ENCODE results near the gene PGR.

DNA sequence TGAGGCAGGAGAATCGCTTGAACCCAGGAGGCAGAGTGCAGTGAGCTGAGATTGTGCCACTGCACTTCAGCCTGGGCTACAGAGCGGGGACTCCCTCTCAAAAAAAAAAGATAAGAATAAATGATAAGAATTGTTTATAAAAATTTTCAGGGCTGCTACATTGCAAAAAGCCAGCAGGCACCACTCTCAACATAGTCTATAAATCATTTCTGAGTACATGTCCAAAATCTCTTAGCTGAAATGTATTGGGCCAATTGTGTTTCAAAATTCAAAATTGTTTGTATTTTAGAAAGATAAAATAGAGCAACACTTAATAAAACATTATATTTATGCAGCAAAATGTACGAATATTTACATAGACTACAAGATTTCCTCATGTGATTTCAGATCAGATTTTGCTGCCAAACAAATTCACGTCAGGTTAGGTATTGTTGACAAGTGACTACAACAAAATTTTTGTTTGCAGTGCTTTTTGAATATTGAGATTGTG lies 13.9 kb downstream of the PGR start:
- TF ChIP-seq CTCF (IDR thresholded peaks at IDR 0.05 in 4 of 5, conservative IDR thresholded peaks at IDR 0.05 in 1 of 5) = no peak
- no peak for TF ChIP-seq POLR2A (IDR thresholded peaks at IDR 0.05)

All from gastrocnemius medialis (tissue), 4 donors.